Fibroblast of skin of right biceps (primary cell): ENCODE results near the gene GFER.
"Not testable (repeated sequence)": the region's sequence is repeated elsewhere in the genome, so short reads cannot be mapped to it uniquely, and the experiment has no call there.

Experiments used
- DNase-seq: peaks from one replicate; pipeline ENCODE4 v3.0.0-alpha.2; 2013

GFER gene

GRCh38 chr16:1958143-1958491 lies 25.9 kb upstream of the GFER start:
- DNase-seq: not testable (repeated sequence)

GRCh38 chr16:1958715-1959268 lies 25.2 kb upstream of the GFER start:
- no peak for DNase-seq

GRCh38 chr16:1959269-1960039 lies 24.5 kb upstream of the GFER start, which contains the start of gene NDUFB10:
NDUFB10 (plus strand) TSS chr16:1959538; CDS start chr16:1959625, 87 bp downstream.
- DNase-seq: peak; percentile 89

GRCh38 chr16:1960665-1961630 lies 23.0 kb upstream of the GFER start:
- DNase-seq: peak; percentile 53

- no peak for DNase-seq
Measured at GRCh38 chr16:1961651-1962067, 22.3 kb upstream of the GFER start.

- not testable (repeated sequence) for DNase-seq
Measured at GRCh38 chr16:1962161-1963153, 21.5 kb upstream of the GFER start.

- DNase-seq: no peak
Measured at GRCh38 chr16:1963806-1964505, 20.0 kb upstream of the GFER start.

GRCh38 chr16:1964506-1965395 lies 19.2 kb upstream of the GFER start, which contains the start of gene RPS2:
RPS2 (minus strand) TSS chr16:1964826; CDS start chr16:1964625, 201 bp downstream.
- DNase-seq: peak; percentile 99

- DNase-seq: no peak
Measured at GRCh38 chr16:1965396-1966001, 18.5 kb upstream of the GFER start.

GRCh38 chr16:1966460-1966859 lies 17.5 kb upstream of the GFER start, which contains the start of gene RNF151:
RNF151 (plus strand) TSS chr16:1966856; CDS start chr16:1966882, 26 bp downstream.
- no peak for DNase-seq

- DNase-seq: no peak
Measured at GRCh38 chr16:1968146-1968953, 15.6 kb upstream of the GFER start.

- DNase-seq: peak; percentile 97
Measured at GRCh38 chr16:1971796-1972489, 12.1 kb upstream of the GFER start, which contains the start of gene TBL3. TBL3 (plus strand) TSS chr16:1972053; CDS start chr16:1972165, 112 bp downstream.

- no peak for DNase-seq
Measured at GRCh38 chr16:1972490-1972877, 11.5 kb upstream of the GFER start.

GRCh38 chr16:1973461-1974156 lies 10.4 kb upstream of the GFER start:
- no peak for DNase-seq

- DNase-seq: no peak
Measured at GRCh38 chr16:1974157-1975070, 9.6 kb upstream of the GFER start.
